Stomach smooth muscle (tissue), 2 donors: Measurements from ENCODE around the gene RPS6KC1.
A peak's percentile ranks its signal among the peaks of the same experiment; 100 is the strongest.
"Not testable (repeated sequence)": the region's sequence is repeated elsewhere in the genome, so short reads cannot be mapped to it uniquely, and the experiment has no call there.

Experiments used
- H3K27ac ChIP-seq: one replicate; pipeline ENCODE4 v1.7.0; 2013; ENCODE audit warnings: mild to moderate bottlenecking, low read length, inconsistent platforms
- H3K27me3 ChIP-seq, 2 donors: one replicate each; pipeline ENCODE4 v1.7.0; 2013; ENCODE audit warnings: low read length in 2 of 2; ENCODE audit not compliant: insufficient read depth in 2 of 2, control insufficient read depth in 1 of 2
- H3K36me3 ChIP-seq, 2 donors: one replicate each; pipeline ENCODE4 v1.7.0; 2013; ENCODE audit warnings: low read length in 2 of 2; ENCODE audit not compliant: control insufficient read depth in 2 of 2, insufficient read depth in 2 of 2
- H3K4me1 ChIP-seq: one replicate; pipeline ENCODE4 v1.7.0; 2013; ENCODE audit warnings: low read length; ENCODE audit not compliant: control insufficient read depth, insufficient read depth
- H3K4me3 ChIP-seq, 2 donors: one replicate each; pipeline ENCODE4 v1.7.0; 2013; ENCODE audit warnings: low read length in 2 of 2
- H3K9ac ChIP-seq, 2 donors: one replicate each; pipeline ENCODE4 v1.7.0; 2013; ENCODE audit warnings: low read length in 2 of 2, mild to moderate bottlenecking in 1 of 2
- H3K9me3 ChIP-seq, 2 donors: one replicate each; pipeline ENCODE4 v1.7.0; 2013; ENCODE audit warnings: low read length in 2 of 2; ENCODE audit not compliant: control insufficient read depth in 2 of 2
- donor health status: healthy.
- donor health status: Pancreatic carcinoma.

Gene RPS6KC1

DNA sequence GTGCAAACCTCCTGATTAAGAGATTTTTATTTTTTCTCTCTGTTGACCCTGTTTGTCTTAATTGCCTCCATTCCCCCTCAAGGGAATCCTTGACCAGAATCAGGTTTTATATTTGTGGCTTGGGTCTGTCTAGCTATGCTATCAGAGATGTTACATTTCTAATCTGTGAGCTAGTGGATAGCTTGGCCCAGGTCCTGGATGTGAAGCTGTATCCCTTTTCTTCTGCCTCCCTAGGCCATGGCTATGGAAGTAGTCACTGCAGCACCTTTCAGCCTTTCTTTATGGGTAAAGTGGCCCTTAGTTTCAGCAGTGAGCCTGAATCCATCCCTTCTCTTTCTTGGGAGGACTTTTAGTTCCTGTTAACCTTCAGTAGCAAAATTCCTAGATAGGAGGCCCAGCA, 18.4 kb upstream of the RPS6KC1 start:
- H3K9me3 ChIP-seq = no peaks in the 10 kb centered on the region
- H3K9ac ChIP-seq = no peak overlapping the region
- H3K4me1 ChIP-seq = no peaks in the 10 kb centered on the region
- no peaks in the 10 kb centered on the region for H3K36me3 ChIP-seq
- H3K27me3 ChIP-seq = peaks cover 2 to 5% of the 10 kb centered on the region in 2 donors
- H3K27ac ChIP-seq = no peak overlapping the region
- no peak overlapping the region for H3K4me3 ChIP-seq

DNA sequence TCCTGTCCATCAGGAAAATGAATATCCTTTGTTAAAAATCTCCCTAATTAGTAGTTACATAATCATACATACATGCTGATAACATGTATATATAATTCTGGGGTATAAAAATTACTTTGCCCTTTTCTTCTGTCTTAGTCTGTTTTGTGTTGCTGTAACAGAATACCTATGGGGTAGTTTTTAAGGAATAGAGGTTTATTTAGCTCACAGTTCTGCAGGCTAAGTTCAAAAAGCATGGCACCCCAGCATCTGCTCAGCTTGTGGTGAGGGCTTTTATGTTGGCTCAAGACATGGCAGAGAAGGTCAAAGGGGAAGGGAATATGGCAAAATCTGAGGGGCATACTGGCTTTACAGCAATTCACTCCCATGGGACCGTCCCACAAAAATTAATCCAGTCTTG, 16.3 kb upstream of the RPS6KC1 start:
- Histone ChIP-seq H3K36me3 (no peaks in the 10 kb centered on the region), H3K27ac (no peak overlapping the region), H3K4me1 (no peaks in the 10 kb centered on the region), H3K9ac (no peak overlapping the region), H3K9me3 (no peaks in the 10 kb centered on the region), H3K27me3 (peaks cover 2% of the 10 kb centered on the region in 2 donors), H3K4me3 (no peak overlapping the region)

DNA sequence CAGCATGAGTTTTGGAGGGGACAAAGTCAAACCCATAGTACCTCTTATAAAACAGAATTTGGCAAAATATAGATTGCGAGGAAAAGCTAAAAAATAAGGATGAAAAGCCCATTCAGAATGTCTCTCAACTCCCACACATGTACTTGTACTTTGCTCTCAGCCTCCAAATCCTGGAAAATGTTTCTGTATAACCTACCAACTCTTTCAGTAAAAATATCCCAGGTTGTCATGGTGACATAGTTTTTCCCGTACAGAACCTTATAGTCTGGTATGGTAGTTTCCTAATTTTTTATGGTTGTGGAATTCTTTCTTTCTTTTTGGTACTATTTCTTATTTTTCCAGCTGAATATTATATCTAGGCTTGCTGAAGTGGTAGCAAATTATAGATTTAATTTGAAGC, 15.5 kb upstream of the RPS6KC1 start:
- peaks cover 2 to 6% of the 10 kb centered on the region in 2 donors for H3K27me3 ChIP-seq
- no peak overlapping the region for H3K9ac ChIP-seq
- no peaks in the 10 kb centered on the region for H3K9me3 ChIP-seq
- H3K4me3 ChIP-seq = no peak overlapping the region
- no peak overlapping the region for H3K27ac ChIP-seq
- no peaks in the 10 kb centered on the region for H3K36me3 ChIP-seq
- H3K4me1 ChIP-seq = no peaks in the 10 kb centered on the region

DNA sequence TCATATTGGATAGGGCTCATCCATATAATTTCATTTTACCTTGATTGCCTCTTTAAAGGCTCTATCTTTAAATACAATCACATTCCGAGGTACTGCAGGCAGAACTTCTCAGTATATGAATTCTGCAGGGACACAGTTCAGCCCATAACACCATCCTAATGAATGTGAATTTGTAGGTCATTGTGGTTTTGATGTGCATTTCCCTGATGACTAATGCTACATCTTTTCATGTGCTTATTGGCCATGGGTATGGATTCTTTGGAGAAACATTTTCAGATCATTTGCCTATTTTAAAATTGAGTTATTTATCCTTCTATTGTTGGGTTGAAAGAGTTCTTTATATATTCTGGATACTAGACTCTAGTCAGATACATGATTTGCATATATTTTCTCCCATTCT, 9.6 kb upstream of the RPS6KC1 start:
- H3K27ac ChIP-seq = no peak overlapping the region
- H3K36me3 ChIP-seq = no peaks in the 10 kb centered on the region
- no peaks in the 10 kb centered on the region for H3K4me1 ChIP-seq
- H3K4me3 ChIP-seq = no peak overlapping the region
- H3K27me3 ChIP-seq = peaks cover 0 to 7% of the 10 kb centered on the region in 2 donors
- no peak overlapping the region for H3K9ac ChIP-seq
- no peaks in the 10 kb centered on the region for H3K9me3 ChIP-seq

DNA sequence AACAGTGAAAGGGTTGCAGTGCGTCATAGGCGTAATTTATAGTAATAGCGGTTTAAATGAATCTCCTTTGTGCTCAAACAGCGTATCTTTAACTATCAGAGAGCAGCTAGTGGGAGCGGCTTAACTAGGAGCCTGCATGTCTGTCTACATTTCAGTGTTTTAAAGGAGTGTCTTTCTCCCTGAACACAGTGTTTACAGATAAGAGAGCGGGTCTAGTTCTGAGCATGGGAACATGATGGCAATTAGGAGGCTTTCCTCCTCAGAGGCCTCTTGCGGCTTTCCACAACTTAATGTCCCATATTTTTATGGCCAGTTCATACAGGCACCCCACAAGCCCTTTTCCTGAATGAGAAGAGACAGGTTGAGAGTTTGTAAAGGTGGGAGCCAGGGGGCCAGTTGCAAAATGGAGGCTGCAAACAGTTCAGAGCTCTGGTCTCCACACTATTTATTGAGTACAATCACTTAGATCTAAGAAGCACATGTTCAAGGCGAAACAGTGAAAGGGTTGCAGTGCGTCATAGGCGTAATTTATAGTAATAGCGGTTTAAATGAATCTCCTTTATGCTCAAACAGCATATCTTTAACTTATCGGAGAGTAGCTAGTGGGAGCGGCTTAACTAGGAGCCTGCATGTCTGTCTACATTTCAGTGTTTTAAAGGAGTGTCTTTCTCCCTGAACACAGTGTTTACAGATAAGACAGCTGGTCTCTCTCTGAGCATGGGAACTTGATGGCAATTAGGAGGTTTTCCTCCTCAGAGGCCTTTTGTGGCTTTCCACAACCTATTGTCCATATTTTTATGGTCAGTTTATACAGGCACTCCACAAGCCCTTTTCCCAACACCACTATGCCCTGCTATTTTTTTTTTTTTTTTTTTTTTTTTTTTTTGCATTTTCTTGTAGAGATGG, 5.5 kb upstream of the RPS6KC1 start:
- H3K27me3 ChIP-seq, H3K4me1 ChIP-seq, H3K27ac ChIP-seq, H3K9me3 ChIP-seq, H3K9ac ChIP-seq, H3K4me3 ChIP-seq, H3K36me3 ChIP-seq: not testable (repeated sequence)

DNA sequence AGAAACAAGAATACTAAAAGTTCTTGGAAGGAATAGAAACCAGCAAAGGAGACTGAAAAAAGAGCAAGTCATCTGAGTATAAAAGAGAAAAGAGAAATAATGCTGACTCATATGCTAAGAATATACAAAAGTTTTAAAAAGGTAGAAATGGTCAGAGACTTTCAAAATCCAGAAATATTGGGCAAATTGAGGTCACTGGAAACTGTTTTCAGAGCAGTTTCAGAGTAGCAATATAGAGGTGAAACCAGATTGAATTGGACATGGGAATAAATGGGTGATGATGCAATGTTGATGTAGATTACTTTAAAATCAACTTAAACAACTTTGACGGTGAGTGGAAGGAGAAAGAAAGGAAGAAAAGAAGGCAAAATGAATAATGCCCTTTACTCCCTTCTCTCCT, 1.8 kb upstream of the RPS6KC1 start:
- Histone ChIP-seq H3K9ac (no peak overlapping the region), H3K27ac (no peak overlapping the region), H3K36me3 (no peaks in the 10 kb centered on the region), H3K9me3 (no peaks in the 10 kb centered on the region), H3K27me3 (peaks cover 0 to 3% of the 10 kb centered on the region in 2 donors), H3K4me3 (no peak overlapping the region), H3K4me1 (peaks cover 4% of the 10 kb centered on the region)

DNA sequence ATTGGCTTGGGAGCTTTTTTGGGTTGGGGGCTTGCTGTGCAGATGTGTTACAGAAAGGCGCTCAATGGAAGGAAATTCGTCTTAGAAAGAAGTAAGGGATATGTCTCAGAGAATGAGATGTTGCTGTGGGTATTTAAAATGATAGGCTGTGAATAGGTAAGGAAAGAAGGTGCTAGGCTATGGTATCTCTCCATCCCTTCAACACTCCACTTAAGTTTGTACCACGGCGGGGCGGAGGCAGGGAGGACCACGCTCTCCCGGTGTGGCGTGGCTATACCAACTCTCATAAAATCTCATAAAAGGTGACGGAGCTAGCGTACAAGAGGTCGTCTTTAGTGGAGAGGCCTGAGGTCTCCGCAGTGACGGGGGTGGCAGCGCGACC, 305 bp upstream of the RPS6KC1 start:
- peaks cover 4% of the 10 kb centered on the region for H3K4me1 ChIP-seq
- H3K27ac ChIP-seq = peak overlapping the region; percentile 64
- H3K9me3 ChIP-seq = no peaks in the 10 kb centered on the region
- peak overlapping the region; percentile 82 to 86 for H3K9ac ChIP-seq
- H3K4me3 ChIP-seq = peak overlapping the region; percentile 92 to 95
- no peaks in the 10 kb centered on the region for H3K36me3 ChIP-seq
- no peaks in the 10 kb centered on the region for H3K27me3 ChIP-seq

DNA sequence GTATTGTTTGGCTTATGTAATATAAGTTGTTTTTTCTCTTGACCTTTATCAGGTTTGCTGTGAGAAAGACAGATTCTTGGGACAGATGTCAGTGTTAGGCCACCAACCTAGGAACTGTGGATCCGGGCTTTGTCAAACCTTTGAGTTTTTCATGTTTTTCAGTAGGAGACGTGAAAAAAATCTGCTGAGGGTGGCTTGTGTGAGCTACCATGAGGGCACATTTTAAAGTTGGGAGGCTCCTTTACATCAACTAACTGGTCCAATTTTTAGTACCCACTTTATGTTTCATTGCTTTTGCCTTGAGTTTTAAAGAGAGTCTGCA, 801 bp downstream of the RPS6KC1 start:
- no peak overlapping the region for H3K27ac ChIP-seq
- peak overlapping the region; percentile 82 to 86 for H3K9ac ChIP-seq
- H3K36me3 ChIP-seq = no peaks in the 10 kb centered on the region
- peak overlapping the region; percentile 92 to 95 for H3K4me3 ChIP-seq
- H3K9me3 ChIP-seq = no peaks in the 10 kb centered on the region
- no peaks in the 10 kb centered on the region for H3K27me3 ChIP-seq
- peaks cover 4% of the 10 kb centered on the region for H3K4me1 ChIP-seq

DNA sequence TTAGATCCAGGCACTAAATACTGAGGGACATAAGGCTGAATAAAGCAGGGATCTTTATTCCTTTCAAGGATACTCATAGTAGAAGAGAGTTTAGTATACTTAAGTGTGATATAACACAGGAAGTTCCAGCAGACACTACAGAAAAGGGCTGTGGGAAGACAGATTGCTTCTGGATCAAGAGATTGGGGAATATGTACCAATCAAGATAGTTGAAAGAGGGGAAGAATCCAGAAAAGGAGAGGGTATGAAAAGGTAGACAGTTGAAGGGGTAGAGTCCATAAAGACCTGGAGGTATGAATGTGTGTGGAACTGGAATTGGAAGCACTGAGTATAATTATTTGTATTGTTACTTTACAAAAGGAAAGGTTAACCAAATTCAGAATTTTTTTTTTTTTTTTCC, 2.4 kb downstream of the RPS6KC1 start:
- Histone ChIP-seq H3K27me3 (no peaks in the 10 kb centered on the region), H3K4me3 (no peak overlapping the region), H3K9me3 (no peaks in the 10 kb centered on the region), H3K4me1 (peaks cover 4% of the 10 kb centered on the region), H3K36me3 (no peaks in the 10 kb centered on the region), H3K27ac (no peak overlapping the region), H3K9ac (no peak overlapping the region)

DNA sequence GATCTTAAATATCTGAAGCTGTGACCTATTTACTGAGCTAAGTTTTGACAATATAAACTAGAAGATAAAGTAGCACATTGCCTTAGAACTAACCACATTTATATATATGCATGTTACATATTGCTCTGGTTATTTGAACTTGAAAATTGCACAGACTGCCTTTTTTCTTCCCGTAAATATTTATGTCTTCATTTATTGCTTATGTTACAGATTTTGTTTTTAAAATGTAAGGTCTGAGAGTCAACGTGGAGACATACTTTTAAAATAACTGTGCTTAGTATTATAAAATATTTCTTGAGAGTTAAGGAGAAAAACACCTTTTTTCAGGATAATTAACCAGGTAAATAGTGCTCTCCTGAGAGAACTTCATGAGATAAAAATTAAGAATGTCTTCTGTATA, 3.1 kb downstream of the RPS6KC1 start:
- Histone ChIP-seq H3K27ac (no peak overlapping the region), H3K27me3 (no peaks in the 10 kb centered on the region), H3K9me3 (no peaks in the 10 kb centered on the region), H3K36me3 (no peaks in the 10 kb centered on the region), H3K4me3 (no peak overlapping the region), H3K4me1 (peaks cover 4% of the 10 kb centered on the region), H3K9ac (no peak overlapping the region)

DNA sequence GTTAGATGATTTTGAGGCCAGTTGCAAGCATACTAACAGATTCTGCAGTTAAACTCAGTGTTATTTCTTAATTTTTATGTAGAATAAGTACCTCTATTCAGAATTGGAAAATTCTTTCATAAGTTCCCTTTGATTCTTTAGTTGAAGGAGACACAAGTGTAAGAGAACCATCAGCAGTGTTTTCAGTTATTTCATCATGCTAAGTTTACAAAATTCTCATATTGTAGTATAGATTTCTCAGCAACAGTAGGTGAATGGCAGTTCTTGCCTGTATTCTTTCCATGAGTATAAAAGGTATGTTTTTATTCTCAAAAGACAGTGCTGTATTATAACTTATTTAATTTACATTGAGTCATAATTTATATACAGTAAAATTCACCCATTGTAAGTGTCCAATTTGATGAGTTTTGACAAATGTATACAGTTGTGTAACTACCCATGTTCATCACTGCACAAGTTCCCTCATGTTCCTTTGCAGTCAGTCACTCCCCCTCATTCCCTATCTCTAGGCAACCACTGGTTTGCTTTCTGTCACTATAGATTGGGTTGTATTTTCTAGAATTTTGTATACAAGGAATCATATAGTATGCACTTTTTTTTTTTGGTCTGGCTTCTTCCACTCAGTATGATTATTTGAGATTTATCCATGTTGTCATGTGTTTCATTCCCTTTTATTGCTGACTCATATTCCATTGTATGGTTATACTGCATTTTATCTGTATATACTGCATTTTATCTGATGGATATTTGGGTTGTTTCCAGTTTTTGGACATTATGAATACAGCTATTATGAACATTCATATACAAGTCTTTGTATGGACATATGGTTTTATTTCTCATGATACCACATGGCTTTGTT, 3.9 kb downstream of the RPS6KC1 start:
- H3K27ac ChIP-seq = no peak overlapping the region
- no peak overlapping the region for H3K4me3 ChIP-seq
- H3K9ac ChIP-seq = no peak overlapping the region
- H3K4me1 ChIP-seq = peaks cover 4% of the 10 kb centered on the region
- no peaks in the 10 kb centered on the region for H3K36me3 ChIP-seq
- H3K27me3 ChIP-seq = no peaks in the 10 kb centered on the region
- H3K9me3 ChIP-seq = no peaks in the 10 kb centered on the region
